ENCODE data around the gene RGS17.
"Not testable (repeated sequence)": the region's sequence is repeated elsewhere in the genome, so short reads cannot be mapped to it uniquely, and the experiment has no call there.

GRCh38 chr6:152966168-152966894 lies 164.8 kb downstream of the RGS17 start:
- TF ChIP-seq, protein P1, sequence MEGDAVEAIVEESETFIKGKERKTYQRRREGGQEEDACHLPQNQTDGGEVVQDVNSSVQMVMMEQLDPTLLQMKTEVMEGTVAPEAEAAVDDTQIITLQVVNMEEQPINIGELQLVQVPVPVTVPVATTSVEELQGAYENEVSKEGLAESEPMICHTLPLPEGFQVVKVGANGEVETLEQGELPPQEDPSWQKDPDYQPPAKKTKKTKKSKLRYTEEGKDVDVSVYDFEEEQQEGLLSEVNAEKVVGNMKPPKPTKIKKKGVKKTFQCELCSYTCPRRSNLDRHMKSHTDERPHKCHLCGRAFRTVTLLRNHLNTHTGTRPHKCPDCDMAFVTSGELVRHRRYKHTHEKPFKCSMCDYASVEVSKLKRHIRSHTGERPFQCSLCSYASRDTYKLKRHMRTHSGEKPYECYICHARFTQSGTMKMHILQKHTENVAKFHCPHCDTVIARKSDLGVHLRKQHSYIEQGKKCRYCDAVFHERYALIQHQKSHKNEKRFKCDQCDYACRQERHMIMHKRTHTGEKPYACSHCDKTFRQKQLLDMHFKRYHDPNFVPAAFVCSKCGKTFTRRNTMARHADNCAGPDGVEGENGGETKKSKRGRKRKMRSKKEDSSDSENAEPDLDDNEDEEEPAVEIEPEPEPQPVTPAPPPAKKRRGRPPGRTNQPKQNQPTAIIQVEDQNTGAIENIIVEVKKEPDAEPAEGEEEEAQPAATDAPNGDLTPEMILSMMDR (conservative IDR thresholded peaks at IDR 0.05; ENCODE audit: low read length): not testable (repeated sequence)
- TF ChIP-seq EZH2phosphoT487 (IDR thresholded peaks at IDR 0.05; ENCODE audit: borderline replicate concordance): not testable (repeated sequence)
